ENCODE results near the gene PA2G4.

DNA sequence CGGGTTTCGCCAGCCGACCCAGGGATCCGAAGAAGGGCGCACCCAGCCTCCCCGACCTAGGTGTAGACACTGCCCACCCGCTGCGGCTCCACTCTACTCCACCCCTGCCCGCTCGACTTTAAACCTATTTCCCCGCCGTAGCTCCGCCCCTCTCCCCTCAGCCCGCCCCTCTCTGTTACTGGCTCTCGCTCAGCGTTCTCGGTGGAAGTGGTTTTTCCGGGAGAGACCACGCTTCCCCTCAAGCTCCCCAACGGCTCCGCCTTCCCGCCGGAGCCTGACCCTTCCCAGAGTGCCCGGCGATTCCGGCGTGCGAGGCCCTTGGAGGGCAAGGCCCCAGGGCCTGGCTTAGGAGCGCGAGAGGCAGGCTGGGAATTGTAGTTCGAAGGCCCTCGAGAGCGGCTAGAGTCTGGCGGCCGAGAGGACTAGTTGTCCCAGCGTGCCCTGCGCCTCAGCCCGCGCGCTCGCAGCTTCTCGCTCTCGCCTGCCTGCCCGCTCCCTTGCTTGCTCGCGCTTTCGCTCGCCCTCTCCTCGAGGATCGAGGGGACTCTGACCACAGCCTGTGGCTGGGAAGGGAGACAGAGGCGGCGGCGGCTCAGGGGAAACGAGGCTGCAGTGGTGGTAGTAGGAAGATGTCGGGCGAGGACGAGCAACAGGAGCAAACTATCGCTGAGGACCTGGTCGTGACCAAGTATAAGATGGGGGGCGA is at the start of gene PA2G4:
- TF ChIP-seq TAF1 (IDR thresholded peaks at IDR 0.05; ENCODE audit: borderline replicate concordance, low read depth, low read length) = peak; percentile 46; the same call in 1 of the 2 replicates
- peak; percentile 83 for TF ChIP-seq POLR2A (IDR thresholded peaks at IDR 0.05; ENCODE audit: low read depth, low read length)

All from GM12892 (cell line).